HepG2 (cell line): ENCODE results near the gene PPP1R9B. TPM values are rescaled to one million over a fixed set of nuclear protein-coding genes. Genes with fewer than 3 reads are reported as not detected.
A peak's percentile ranks its signal among the peaks of the same experiment; 100 is the strongest.

Experiments
- DNMT3B ChIP-seq: conservative IDR thresholded peaks from 2 replicates; pipeline ENCODE4 v1.6.1; 2016; ENCODE audit warnings: missing biosample characterization, control low read depth
- HMGXB4 ChIP-seq, 2 experiments: sonication (generic) in 1 of 2; formaldehyde crosslinking in 1 of 2; IDR thresholded peaks; 2 replicates each; pipeline versions ENCODE4 v1.4.0 to v1.6.1; 2018 to 2020; ENCODE audit warnings: missing genetic modification reagents in 2 of 2, borderline replicate concordance in 1 of 2, low read depth in 1 of 2, mild to moderate bottlenecking in 1 of 2, missing biosample characterization in 1 of 2
- ISX ChIP-seq: sonication (generic); formaldehyde crosslinking; conservative IDR thresholded peaks from 2 replicates; pipeline ENCODE4 v1.5.0; 2020; ENCODE audit warnings: missing genetic modification reagents
- RNF219 ChIP-seq: sonication (generic); formaldehyde crosslinking; IDR thresholded peaks from 2 replicates; pipeline ENCODE4 v1.5.0; 2020; ENCODE audit warnings: mild to moderate bottlenecking, missing genetic modification reagents
- SMC3 ChIP-seq: IDR thresholded peaks from 2 replicates; pipeline ENCODE4 v1.6.1; 2011; ENCODE audit warnings: low read length, improper control_type of control experiment
- TCF7 ChIP-seq: sonication (generic); IDR thresholded peaks from 2 replicates; pipeline ENCODE4 v1.6.1; 2016; ENCODE audit warnings: antibody characterized with exemption, low read depth
- ZBTB43 ChIP-seq: sonication (generic); formaldehyde crosslinking; conservative IDR thresholded peaks from 2 replicates; pipeline ENCODE4 v1.4.0; 2020; ENCODE audit warnings: missing genetic modification reagents
- ZKSCAN8 ChIP-seq: IDR thresholded peaks from 2 replicates; pipeline ENCODE4 v1.6.1; 2016; ENCODE audit warnings: borderline replicate concordance, missing genetic modification reagents, missing compliant biosample characterization
- ZNF780A ChIP-seq: sonication (generic); formaldehyde crosslinking; IDR thresholded peaks from 2 replicates; pipeline ENCODE4 v1.8.0; 2022; ENCODE audit warnings: mild to moderate bottlenecking, missing genetic modification reagents, moderate library complexity
- polyA plus RNA-seq, 8 experiments: library from polyadenylated mRNA; depleted of rRNA in 3 of 8; stranded (reverse) in 7 of 8; unstranded in 1 of 8; fragments of >200 nt; fragmentation: Illumina TruSeq in 4 of 8; extraction: Trizol in 4 of 8; gene quantifications; 2 replicates each; pipeline versions ENCODE4 v1.2.1 to v1.2.3, GENCODE V29; 2011 to 2016; ENCODE audit warnings: low read depth in 4 of 8, missing spikeins in 1 of 8, mixed read lengths in 1 of 8; ENCODE audit not compliant: insufficient read depth in 1 of 8
- total RNA-seq, 5 experiments: library from RNA; depleted of rRNA; stranded (reverse); fragments of >200 nt; fragmentation: Illumina TruSeq; extraction: Trizol; gene quantifications; 2 replicates each; pipeline ENCODE4 v1.2.3, GENCODE V29; 2016; ENCODE audit warnings: low read depth in 1 of 5
- TF ChIP-seq, protein P1 (sequence below): sonication (generic); formaldehyde crosslinking; IDR thresholded peaks from 2 replicates; pipeline ENCODE4 v1.4.0; 2020; ENCODE audit warnings: low read depth, mild to moderate bottlenecking, missing genetic modification reagents
- TF ChIP-seq, protein P2 (sequence below): IDR thresholded peaks from 2 replicates; pipeline ENCODE4 v1.6.1; 2016; ENCODE audit warnings: missing compliant biosample characterization, missing genetic modification reagents, borderline replicate concordance

Gene PPP1R9B
- total and polyA plus RNA-seq, 2 of the 13 experiments (the other 11 are each of a cell fraction or from before 2014, with no cell fraction given): 9.4 to 15.8 TPM

GRCh38 chr17:50198026-50198669 is 47.7 kb upstream of the PPP1R9B start (continued):
- TF ChIP-seq HMGXB4 (CRISPR knock-in tag; IDR thresholded peaks at IDR 0.05; ENCODE audit: borderline replicate concordance in 1 of 2, low read depth in 1 of 2) (peak in 1 of 2 experiments; percentile 22; a peak in 1 of 4 replicates), ZKSCAN8 (CRISPR knock-in tag) (no peak), TCF7 (no peak), ISX (CRISPR knock-in tag) (no peak), ZBTB43 (CRISPR knock-in tag) (no peak), ZNF780A (CRISPR knock-in tag) (no peak), RNF219 (CRISPR knock-in tag) (no peak), SMC3 (peak; percentile 90), DNMT3B (no peak)
- TF ChIP-seq, protein P1, sequence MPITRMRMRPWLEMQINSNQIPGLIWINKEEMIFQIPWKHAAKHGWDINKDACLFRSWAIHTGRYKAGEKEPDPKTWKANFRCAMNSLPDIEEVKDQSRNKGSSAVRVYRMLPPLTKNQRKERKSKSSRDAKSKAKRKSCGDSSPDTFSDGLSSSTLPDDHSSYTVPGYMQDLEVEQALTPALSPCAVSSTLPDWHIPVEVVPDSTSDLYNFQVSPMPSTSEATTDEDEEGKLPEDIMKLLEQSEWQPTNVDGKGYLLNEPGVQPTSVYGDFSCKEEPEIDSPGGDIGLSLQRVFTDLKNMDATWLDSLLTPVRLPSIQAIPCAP (CRISPR knock-in tag): no peak
- TF ChIP-seq, protein P2, sequence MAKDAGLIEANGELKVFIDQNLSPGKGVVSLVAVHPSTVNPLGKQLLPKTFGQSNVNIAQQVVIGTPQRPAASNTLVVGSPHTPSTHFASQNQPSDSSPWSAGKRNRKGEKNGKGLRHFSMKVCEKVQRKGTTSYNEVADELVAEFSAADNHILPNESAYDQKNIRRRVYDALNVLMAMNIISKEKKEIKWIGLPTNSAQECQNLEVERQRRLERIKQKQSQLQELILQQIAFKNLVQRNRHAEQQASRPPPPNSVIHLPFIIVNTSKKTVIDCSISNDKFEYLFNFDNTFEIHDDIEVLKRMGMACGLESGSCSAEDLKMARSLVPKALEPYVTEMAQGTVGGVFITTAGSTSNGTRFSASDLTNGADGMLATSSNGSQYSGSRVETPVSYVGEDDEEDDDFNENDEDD (CRISPR knock-in tag): no peak
